GM21737 (cell line): ENCODE results near the gene WDFY2.

ENCODE experiments used
- ATAC-seq: cut with Tn5 transposase; IDR thresholded peaks from one replicate; pipeline ENCODE4 v1.9.1; 2021; ENCODE audit warnings: mild to moderate bottlenecking, moderate library complexity; ENCODE audit not compliant: unreplicated experiment

WDFY2 gene

DNA sequence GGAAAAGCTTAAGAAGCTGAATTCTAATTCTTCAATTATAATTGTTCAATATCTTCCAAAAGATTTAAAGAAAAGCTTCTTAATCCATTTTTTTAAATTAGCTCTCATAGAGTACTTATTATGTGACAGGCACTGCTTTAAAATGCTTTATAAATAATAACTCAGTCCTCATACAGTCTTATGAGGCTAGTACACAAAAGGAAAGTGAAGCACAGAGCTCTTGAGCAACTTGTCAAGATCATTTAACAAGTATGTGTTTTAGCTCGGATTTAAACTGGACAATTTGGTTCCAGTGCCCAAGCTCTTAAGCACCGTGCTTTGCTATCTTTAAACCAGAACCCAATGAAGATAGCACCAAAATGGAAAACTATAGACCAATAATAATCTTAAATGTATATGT, 113.6 kb downstream of the WDFY2 start:
- no peak for ATAC-seq

DNA sequence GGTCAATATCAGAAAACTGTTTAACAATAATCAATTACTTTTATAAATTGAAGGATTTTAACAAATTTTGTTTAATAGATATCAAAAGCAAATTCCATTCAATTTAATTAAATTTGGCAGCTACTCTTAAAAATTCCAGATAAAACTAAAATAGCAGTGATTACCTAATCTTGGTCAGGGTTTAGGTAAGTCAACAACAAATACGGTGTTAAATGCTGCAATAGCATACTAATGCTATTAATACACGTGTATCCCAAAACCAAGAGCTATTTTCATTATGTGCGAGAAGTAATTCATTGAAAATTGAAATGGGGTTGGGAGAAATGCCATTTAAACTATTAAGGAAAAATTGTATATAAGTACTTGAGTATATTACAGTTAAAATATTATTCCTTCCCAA, 114.1 kb downstream of the WDFY2 start:
- ATAC-seq: no peak

DNA sequence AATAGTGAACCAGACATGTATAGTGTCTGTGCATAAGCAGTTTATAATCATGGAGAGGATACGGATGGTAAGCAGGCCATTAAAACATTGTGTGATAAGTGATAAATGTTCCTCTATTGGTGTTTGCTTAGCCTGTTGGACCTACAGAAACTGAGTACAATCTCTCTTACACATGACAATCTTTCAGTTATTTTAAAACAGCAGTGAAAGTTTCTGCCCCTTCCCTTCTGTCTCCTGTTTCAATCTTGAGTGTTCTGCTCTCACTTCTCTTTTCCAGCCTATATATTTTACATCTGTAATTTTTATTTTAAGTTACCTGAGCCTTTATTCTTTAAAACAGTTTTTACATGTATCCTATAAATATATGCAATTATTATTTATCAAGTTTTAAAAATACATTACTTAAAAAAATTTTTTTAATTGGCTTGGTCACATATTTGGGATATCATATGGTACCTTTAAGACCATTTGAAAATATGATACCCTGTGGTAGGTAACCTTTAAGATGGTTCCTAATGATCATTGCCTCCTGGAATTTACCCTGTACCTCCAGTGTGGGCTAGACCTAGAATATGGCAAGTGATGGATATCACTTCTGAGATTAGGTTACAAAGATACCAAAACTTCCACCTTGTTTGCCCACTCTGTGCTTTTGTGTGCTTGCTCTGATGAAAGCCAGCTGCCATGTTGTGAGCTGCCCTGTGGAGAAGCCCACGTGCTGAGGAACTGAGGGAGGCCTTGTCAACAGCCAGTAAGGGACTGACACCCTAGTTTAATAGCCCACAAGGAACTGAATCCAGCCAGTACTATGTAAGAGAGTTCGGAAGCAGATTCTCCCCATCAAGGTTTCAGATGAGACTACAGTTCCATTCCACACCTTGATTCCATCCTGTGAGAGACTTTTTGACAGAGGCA, 120.4 kb downstream of the WDFY2 start:
- peak; percentile 72 for ATAC-seq

DNA sequence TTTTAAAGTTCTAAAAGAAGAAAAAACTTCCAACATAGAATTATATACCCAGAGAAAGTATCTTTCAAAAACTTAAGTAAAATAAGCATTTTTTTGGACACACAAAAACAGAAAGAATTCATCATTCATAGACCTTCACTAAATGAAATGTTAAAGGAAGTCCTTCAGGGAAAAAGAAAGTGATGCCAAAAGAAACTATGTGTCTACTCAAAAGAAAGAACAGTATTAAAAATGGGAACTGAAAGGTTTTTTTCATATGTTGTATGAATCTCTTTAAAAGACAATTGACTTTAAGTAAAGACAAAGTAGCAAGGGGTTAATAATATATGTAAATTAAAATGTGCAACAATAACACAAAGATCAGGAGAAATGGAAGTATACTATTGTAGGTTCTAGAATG, 123.2 kb downstream of the WDFY2 start:
- no peak for ATAC-seq

DNA sequence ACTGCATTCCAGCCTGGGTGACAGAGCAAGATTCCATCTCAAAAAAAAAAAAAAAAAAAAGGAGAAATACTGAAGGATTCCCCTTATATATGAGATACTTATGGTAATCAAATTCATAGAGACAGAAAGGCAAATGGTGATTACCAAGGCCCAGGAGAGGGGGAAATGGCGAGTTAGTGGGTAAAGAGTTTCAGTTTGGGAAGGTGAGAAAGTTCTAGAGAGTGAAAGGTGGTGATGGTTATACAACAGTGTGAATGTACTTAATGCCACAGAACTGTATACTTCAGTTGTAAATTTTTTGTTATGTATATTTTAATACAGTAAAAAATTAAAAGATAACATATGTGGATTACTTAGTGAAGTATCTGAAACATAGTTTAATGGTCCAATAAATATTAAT, 129.5 kb downstream of the WDFY2 start:
- ATAC-seq: no peak

DNA sequence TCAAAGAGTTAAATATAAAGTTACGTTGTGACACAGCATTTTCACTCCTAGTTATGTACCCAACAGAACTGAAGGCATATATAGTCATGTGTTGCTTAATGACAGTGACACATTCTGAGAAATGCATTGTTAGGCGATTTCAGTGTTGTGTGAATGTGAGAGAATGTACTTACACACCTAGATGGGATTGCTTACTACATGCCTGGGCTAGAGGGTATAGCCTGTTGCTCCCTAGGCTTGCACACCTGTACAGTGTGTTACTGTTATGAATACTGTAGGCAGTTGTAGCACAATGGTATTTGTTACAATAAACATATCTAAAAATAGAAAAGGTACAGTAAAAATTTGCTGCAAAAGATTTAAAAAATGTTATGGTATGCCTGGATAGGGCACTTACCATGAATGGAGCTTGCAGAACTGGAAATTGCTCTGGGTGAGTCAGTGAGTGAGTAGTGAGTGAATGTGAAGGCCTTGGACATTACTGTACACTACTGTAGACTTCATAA, 130.5 kb downstream of the WDFY2 start:
- no peak for ATAC-seq

DNA sequence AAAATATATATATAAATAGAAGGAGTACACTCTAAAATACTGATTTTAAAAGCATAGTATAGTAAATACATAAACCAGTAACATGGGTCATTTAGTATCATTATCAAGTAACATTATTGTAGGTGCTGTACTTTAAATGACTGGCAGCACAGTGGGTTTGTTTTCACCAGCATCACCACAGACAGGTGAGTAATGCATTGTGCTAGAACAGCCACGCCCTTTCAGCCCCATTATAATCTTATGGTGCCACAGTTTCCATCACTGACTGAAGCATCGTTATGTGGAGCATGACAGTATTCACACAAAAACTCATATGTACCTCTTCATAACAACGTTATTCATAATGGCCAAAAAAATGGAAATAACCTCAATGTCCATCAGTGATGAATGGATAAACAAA, 131.4 kb downstream of the WDFY2 start:
- no peak for ATAC-seq

DNA sequence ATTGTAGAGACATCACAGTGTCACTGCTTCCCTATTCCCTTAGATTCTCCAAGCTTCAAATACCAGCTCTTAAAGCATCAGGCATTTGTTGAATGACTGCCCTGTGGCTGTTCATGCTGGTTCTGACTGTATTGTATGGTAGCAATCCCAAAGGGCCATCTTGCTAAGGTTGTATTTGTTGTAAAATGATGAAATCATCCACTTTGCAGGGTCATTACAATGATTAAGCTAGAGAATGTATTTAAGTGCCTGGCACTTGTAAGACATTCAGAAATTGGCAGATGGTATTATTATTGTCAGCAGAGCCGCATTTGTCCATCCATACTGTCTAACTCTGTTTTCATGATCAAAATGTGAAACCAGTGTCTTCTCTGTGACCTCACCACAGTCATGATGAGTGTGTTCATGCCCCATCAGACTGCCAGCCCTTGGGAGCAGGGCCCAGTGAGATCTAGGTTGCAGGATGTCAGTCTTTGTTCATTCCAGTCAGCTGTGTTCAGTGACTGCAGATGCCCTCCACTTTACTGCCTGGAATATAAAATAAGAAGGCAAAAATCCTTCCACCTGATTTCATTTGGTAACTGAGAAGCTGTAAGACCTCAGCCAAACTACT, 133.6 kb downstream of the WDFY2 start:
- no peak for ATAC-seq

DNA sequence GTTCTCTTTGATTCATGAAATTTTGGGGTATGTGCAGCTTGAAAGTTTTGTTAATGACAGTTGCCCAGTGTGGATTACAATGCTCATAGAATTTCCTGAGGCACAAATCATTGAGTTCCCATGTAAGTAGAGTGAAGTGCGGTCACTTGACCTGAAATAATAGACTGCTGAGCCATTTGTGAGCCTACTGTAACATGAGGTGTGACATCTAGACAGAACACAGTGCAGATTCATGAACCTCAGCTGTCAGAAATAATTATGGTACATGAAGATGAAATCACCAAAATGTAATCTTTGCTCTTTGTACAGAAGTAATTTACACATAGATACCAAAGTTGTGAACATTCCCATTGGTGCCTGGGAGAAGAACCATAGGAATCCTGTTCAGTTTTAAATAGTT, 135.1 kb downstream of the WDFY2 start:
- ATAC-seq: no peak

DNA sequence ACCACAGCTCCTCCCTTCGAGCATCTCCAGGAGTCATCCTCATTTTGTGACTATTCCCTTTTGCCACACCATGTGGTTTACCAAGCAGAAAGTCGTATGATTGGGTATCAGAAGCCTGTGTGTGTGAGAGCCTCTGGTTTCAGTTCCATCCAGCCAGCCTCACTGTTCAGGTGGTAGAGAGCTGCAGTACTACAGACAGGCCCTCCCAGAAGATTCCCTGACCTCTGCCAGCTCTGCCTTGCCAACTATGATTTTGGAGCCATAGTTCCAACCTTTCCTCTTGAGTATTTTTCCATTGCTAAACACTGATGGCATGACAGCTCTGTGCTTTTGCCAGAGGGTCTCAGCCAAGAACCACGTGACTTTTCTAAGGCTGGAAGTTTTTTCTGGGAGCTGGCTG, 137.2 kb downstream of the WDFY2 start:
- ATAC-seq: peak; percentile 88

DNA sequence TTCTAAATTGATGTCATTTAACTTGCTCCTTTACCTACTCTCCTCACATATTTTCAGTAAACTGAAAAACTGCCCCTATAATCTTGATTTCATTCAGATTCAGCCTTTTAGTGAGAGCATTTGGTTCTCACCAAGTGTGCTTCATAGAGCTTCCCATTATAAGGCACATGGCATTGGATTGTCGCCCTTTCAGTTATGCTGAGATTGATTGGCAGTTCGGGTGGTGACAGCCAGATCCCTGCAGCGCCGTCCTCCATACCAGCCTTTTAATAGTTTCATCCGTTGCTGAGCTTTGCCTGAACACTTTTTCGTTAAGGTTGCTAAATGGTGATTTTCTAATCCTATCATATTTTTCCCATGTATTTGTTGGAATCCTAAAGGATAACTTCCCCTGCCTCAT, 139.3 kb downstream of the WDFY2 start:
- no peak for ATAC-seq

DNA sequence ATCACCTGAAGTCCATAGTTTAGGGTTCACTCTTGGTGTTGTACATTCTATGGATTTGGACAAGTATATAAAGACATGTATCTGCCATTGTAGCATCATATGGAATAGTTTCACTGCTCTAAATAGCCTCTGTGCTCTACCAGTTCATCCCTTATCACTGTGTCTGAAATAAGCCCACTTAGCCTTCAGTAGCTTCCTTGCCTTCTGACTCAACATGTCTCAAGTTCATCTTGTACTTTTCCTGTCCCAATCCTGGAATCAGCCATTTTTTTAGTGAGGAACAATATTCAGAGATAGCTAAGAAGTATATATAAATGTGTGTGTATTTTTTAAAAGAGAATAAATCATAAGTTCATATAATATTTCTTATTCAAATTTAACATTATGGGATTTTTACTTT, 140.5 kb downstream of the WDFY2 start:
- ATAC-seq: no peak

DNA sequence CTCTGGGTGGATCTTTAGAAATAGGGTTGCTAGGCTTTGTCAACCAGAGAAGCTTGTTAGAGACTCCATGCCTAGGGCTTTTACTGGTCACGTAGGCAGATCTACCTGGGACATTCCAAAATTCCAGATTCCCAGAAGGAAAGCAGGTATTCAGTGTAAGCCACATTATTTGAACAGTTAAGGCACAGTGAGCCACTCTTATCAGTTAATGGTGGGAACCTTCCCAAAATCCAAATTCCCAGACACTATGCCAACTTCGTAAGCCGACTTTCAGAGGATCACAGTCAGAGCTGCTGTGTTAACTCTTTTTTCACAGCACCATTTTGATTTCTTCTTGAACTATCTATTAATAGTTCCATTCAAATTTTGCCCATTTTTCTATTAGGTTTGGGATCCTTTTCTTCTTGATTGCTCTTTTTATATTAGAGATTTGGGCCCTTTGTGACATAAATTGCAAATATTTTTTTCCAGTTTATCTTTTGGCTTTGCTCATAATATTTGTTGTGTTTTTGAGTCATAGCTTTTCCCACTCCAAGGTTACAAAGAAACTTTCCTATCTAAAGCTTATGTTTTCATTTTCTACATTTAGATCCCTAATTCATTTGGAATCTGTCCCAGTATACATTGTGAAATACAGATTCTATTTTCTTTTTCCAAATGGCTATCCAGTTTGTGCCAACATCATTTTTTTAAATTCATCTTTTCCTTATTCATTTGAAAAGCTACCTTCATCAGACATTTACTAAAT, 142.4 kb downstream of the WDFY2 start:
- no peak for ATAC-seq

DNA sequence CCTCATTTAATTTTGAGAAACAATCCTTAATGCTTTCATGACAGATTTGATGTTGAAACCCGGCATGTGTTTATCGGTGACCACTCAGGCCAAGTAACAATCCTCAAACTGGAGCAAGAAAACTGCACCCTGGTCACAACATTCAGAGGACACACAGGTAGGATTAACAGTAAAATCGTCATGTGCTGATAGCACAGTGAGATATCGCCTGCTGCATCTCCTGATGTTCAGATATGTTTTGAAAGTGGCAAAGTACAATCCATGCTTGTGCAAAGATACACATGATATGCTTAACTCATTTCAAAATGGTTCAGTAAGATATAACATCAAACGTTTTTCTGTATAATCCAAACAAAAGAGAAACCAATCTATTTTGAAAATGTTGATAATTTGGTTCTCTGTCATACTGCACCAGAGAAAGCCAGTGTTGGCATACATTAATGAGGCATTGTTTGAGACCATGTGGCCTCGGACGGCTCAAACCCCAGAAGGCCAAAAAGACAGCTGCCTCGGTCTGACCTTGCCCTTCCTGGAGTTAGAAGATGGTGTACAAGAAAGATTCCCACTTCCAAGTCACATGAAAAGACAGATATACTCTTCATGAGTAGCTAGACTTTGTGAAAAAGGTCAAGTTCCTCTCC, 143.5 kb downstream of the WDFY2 start:
- no peak for ATAC-seq

DNA sequence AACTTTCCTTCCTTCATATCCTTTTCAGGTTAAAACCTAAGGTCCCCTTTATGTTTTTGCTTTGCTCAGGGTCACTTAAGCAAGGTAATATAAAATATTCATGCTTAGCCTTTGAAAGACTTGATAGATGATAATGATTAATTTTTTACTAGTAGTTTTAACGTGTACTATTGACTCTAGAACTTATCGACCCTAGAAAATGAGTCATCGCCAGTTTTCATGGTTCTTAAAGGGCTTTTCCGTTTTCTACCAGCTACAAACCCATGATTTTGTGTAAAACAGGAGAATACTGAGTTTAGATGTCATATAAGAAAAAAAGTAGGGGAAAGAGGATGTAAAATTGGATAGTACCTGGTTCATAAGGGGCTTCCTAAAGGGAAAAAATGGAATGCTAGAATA, 144.0 kb downstream of the WDFY2 start:
- ATAC-seq: no peak

DNA sequence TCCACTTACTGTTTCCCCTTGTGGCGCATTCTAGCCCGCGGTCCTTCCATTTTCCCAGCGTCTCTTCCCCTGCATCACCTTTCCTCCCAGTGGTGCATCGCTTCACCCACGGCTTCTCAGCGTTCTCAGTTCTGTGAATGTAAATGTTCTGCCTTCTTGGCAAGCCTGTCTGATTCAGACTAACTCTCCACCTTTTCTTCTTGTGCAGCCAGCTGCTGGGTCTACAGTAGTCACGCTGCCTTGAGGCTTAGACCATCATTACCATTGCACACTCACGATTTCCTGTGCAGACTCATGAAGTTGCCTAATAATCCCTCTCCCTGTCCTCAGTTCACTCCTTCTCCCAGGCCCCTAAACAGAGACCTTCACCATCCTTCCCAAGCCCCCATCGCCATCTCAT, 144.7 kb downstream of the WDFY2 start:
- no peak for ATAC-seq

DNA sequence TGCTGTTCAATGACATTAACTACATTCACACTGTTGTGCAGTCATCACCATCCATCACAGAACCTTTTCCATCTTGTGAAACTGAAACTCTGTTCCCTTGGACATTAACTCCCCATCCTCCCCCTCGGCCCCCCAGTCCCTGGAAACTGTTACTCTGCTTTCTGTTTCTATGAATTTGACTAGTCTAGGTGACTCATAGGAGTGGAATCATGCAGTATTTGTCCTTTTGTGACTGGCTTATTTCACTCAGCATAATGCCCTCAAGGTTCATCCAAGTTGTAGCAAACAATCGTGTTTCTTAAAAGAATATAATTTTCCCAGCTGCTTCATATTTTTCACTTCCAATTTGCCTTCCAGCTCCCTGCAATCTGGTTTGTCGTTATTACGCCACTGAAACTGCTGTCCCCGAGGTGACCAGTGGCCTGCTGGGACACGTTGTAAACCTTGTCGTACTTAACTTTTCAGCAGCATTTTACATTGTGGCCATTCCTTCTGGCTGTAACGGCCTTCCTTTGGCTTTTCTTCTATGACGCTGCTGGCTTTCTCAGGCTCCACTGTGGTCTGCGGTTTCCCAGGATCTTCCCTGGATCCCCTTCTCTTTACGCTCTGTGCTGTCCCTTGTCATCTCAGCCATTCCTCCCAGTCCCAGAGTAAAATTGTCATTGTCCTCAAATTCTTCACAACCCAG, 145.7 kb downstream of the WDFY2 start:
- ATAC-seq: no peak

DNA sequence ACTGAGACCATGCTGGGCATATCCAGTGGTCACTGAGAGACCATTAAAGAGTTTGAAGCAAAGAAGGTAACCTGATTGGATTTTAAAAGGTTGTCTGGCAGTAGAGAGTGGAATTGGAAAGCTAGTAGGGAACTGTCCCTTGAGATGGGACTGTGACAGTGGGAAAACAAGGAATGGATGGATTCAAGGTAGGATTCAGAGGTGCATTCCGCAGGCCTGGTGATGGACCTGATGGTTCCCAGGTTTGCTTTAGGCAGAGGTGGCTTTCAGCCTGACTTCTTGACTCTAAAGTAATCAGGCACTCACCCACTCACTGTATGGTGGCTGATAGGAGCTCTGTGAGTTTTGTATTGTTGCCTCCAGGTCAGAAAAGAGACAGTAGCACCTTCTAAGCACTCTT, 146.7 kb downstream of the WDFY2 start:
- ATAC-seq: no peak

DNA sequence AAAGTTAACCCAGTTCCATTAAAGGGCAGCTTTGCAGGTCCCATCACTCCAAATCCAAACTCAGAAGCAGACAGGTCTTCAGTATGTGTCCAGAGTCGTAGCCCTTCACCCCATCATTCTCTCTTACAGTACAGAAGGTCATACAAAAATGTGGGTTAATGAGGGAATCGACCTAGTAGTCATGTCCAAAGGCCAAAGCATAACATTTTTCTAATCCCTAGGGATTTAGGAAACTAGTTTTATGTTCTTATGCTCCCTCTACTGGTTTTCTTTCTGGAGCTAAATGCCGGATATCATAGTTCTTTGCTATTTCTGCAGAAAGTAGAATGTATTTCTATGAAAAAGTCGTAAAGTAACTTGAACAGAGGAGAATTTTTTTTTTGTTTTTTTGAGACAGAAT, 147.5 kb downstream of the WDFY2 start:
- no peak for ATAC-seq
